Adrenal gland (tissue), 12 donors: ENCODE measurements around the gene INO80C. TPM values are rescaled to one million over a fixed set of nuclear protein-coding genes. Genes with fewer than 3 reads are reported as not detected.

ENCODE experiments used
- DNase-seq, 7 donors: peaks; one replicate each; pipeline ENCODE4 v3.0.0-alpha.2; 2019 to 2020
- H3K27ac ChIP-seq, 5 donors: fragments of 200-600 bp; sonication (generic) in 4 of 5; 1 replicate in 3 of 5; 2 replicates in 2 of 5; pipeline versions ENCODE4 v1.5.1 to v1.8.0; 2016 to 2020; ENCODE audit warnings: mild to moderate bottlenecking in 1 of 5
- H3K27me3 ChIP-seq: fragments of 200-600 bp; 2 replicates; pipeline ENCODE4 v1.8.0; 2021
- H3K36me3 ChIP-seq, 2 donors: fragments of 200-600 bp; replicated peaks in 1 of 2; 1 replicate in 1 of 2; 2 replicates in 1 of 2; pipeline versions ENCODE4 v1.5.1 to v1.8.0; 2018 to 2022
- H3K4me1 ChIP-seq, 2 donors: fragments of 200-600 bp; replicated peaks in 1 of 2; 1 replicate in 1 of 2; 2 replicates in 1 of 2; pipeline versions ENCODE4 v1.5.1 to v1.8.0; 2018 to 2021
- H3K4me3 ChIP-seq, 4 donors: fragments of 200-600 bp; sonication (generic) in 3 of 4; one replicate each; pipeline ENCODE4 v1.5.1; 2016 to 2018
- H3K9me3 ChIP-seq, 3 donors: fragments of 200-600 bp; sonication (generic) in 1 of 3; replicated peaks in 1 of 3; 1 replicate in 2 of 3; 2 replicates in 1 of 3; pipeline versions ENCODE4 v1.5.1 to v1.8.0; 2016 to 2021
- POLR2A ChIP-seq, 2 donors: fragments of 450-650 bp; IDR thresholded peaks; one replicate each; pipeline ENCODE4 v1.6.1; 2017; ENCODE audit warnings: antibody characterized with exemption in 2 of 2, mild to moderate bottlenecking in 2 of 2, moderate library complexity in 1 of 2
- WGBS, 4 donors: extraction: QIAGEN DNeasy Blood & Tissue Kit in 2 of 4; methylation state at CpG; one replicate each; pipeline versions ENCODE4 v1.1.5 to v1.1.7; 2013 to 2017; 5-methylcytosine and 5-hydroxymethylcytosine counted together
- intact Hi-C, 2 donors: fragments of 100-400 bp; cut with DNase I; formaldehyde crosslinking; loops; one replicate each; pipeline versions ENCODE4 v1.14.1 to v1.15.0; 2022 to 2023
- polyA plus RNA-seq, 3 donors: library from polyadenylated mRNA; stranded (reverse); fragments of 200-250 nt in 2 of 3; fragments of 350-450 nt in 1 of 3; fragmentation: Illumina TruSeq in 1 of 3; extraction: RNeasy Lipid Tissue Mini Kit (QIAGEN cat#74804) in 1 of 3; gene quantifications; one replicate each; pipeline ENCODE4 v1.2.3, GENCODE V29; 2013 to 2014
- total RNA-seq, 9 donors: library from RNA; depleted of rRNA in 4 of 9; stranded (reverse); fragments of >200 nt in 4 of 9; fragments of 120-200 nt in 1 of 9; fragmentation: NEBNext Ultra II Directional in 1 of 9; extraction: Animal tissue kit (Norgen Biotek cat#: 25700) in 1 of 9; gene quantifications; one replicate each; pipeline versions ENCODE4 v1.1.0 to v1.2.4, GENCODE V29; 2013 to 2023
- TF ChIP-seq, protein P1 (sequence below), 6 experiments: fragments of 450-650 bp in 4 of 6; fragments of 200-600 bp in 2 of 6; sonication (generic) in 1 of 6; IDR thresholded peaks; 1 replicate in 5 of 6; 2 replicates in 1 of 6; pipeline versions ENCODE4 v1.5.1 to v1.8.0; 2016 to 2021; ENCODE audit warnings: antibody characterized with exemption in 6 of 6, mild to moderate bottlenecking in 2 of 6, moderate library complexity in 1 of 6
- donor health status: healthy with polysubstance abuse.
- donor health status: Bipolar disorder and iron deficiency.
- donor health status: DM: yes; HTN: yes; CAD: no.
- donor health status: DM: no; HTN: no; CAD: no.
- donor health status: DM: no; HTN: no; CAD: no.
- donor health status: DM: yes; HTN: yes; CAD: no.

Gene INO80C
- total and polyA plus RNA-seq, 12 donors = 3.6 to 29.6 (median 19.6) TPM

DNA sequence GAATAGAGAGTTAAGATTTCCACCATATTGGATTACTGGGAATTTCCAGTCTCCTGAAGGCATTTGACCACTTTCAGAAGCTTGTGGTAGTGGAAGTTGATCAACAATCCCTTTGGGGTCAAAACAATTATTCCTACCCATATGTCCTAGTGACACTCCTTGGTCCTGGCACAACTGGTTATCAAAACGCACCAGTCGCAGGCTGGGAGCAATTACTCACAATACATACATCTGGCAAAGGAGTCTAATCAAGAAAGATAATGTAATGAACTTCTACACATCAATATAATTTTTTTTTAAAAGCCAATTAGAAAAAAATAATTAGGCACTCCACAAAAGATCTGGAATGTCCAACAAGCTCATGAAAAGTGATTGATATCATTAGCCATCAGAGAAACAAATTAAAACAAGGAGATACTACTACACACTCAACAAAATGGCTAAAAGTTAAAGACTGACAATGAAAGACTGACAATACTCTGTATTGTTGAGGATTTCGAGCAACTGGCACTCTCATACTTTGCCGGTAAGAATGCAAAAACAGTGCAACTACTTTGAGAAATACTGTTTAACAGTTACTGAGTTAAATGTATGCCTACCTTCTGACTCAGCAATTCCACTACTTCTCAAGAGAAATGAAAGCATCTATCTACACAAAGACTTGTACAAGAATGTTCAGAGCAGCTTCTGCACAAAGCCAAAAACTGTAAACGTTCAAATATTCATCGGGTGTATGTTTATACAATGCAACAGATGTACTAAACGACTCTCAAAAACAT, 2.0 kb downstream of the INO80C start:
- DNase-seq = no peak
- Histone ChIP-seq H3K27ac (no peak overlapping the region), H3K27me3 (no peaks in the 10 kb centered on the region), H3K9me3 (no peaks in the 10 kb centered on the region), H3K36me3 (no peaks in the 10 kb centered on the region), H3K4me3 (no peak overlapping the region), H3K4me1 (peaks cover 10 to 21% of the 10 kb centered on the region in 2 donors)
- TF ChIP-seq, protein P1, sequence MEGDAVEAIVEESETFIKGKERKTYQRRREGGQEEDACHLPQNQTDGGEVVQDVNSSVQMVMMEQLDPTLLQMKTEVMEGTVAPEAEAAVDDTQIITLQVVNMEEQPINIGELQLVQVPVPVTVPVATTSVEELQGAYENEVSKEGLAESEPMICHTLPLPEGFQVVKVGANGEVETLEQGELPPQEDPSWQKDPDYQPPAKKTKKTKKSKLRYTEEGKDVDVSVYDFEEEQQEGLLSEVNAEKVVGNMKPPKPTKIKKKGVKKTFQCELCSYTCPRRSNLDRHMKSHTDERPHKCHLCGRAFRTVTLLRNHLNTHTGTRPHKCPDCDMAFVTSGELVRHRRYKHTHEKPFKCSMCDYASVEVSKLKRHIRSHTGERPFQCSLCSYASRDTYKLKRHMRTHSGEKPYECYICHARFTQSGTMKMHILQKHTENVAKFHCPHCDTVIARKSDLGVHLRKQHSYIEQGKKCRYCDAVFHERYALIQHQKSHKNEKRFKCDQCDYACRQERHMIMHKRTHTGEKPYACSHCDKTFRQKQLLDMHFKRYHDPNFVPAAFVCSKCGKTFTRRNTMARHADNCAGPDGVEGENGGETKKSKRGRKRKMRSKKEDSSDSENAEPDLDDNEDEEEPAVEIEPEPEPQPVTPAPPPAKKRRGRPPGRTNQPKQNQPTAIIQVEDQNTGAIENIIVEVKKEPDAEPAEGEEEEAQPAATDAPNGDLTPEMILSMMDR (IDR thresholded peaks at IDR 0.05) = no peak
- TF ChIP-seq POLR2A (IDR thresholded peaks at IDR 0.05) = no peak
- 84 to 88% (median 85%) methylated on average over 7 of the region's 7 CpGs for WGBS, 4 donors
- intact Hi-C loops = loop anchor here in 1 of 2 donors (5.0 kb wide), 1 partner anchor 88 kb away; no protein-coding TSS in a partner anchor

- WGBS, 4 donors = 76 to 89% (median 81%) methylated on average over 7 to 8 of the region's 8 CpGs
- intact Hi-C loops = loop anchor here in 1 of 2 donors (5.0 kb wide), 1 partner anchor 87 kb away; no protein-coding TSS in a partner anchor
- Histone ChIP-seq H3K27ac (no peak overlapping the region), H3K36me3 (no peaks in the 10 kb centered on the region), H3K4me1 (peaks cover 10 to 27% of the 10 kb centered on the region in 2 donors), H3K4me3 (no peak overlapping the region), H3K9me3 (no peaks in the 10 kb centered on the region), H3K27me3 (no peaks in the 10 kb centered on the region)
- TF ChIP-seq, protein P1 (IDR thresholded peaks at IDR 0.05) = no peak
- TF ChIP-seq POLR2A (IDR thresholded peaks at IDR 0.05) = no peak
- DNase-seq = no peak
These were observed 3.2 kb downstream of the INO80C start for GRCh38 chr18:35494251-35495220.

DNA sequence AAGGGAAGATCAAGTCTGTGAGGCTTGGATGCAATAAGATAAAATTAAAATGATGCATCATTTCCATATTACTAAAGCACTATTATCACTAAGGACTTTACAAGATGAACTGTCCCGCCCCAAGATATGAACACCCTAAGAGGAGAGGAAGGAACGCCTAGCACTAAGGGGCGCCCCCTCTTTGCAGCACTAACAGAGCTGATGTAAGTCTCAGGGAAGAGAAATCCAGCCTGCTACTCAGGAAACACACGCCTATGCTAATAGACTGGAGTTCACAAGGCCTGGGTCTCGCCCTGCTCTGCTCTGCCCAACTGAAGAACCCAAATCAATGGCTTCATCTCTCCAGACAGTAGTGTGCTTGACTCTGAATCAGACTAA, 6.1 kb downstream of the INO80C start:
- peaks cover 0 to 19% of the 10 kb centered on the region in 2 donors for H3K4me1 ChIP-seq

More for the DNA sequence above, 6.1 kb downstream of the INO80C start:
- no peaks in the 10 kb centered on the region for H3K27me3 ChIP-seq
- H3K36me3 ChIP-seq = no peaks in the 10 kb centered on the region
- no peak for DNase-seq
- intact Hi-C loops = no loop called here
- no peaks in the 10 kb centered on the region for H3K9me3 ChIP-seq
- WGBS, 4 donors = 77 to 88% (median 80%) methylated on average over 5 of the region's 5 CpGs
- no peak for TF ChIP-seq POLR2A (IDR thresholded peaks at IDR 0.05)
- TF ChIP-seq, protein P1 (IDR thresholded peaks at IDR 0.05) = no peak
- H3K27ac ChIP-seq = no peak overlapping the region
- H3K4me3 ChIP-seq = no peak overlapping the region
